H1 (cell line): ENCODE results near the gene PNMA6E. TPM values are rescaled to one million over a fixed set of nuclear protein-coding genes. Genes with fewer than 3 reads are reported as not detected.

Experiments used
- CBX8 ChIP-seq: fragments of 300-800, 300-1000 bp; sonication (generic); IDR thresholded peaks from 2 replicates; pipeline ENCODE4 v1.7.1; 2016; ENCODE audit warnings: low read depth, low read length, borderline replicate concordance
- polyA plus RNA-seq, 7 experiments: library from polyadenylated mRNA; depleted of rRNA in 3 of 7; stranded (reverse) in 5 of 7; unstranded in 2 of 7; fragments of >200 nt in 5 of 7; fragments of 200-250 nt in 2 of 7; gene quantifications; 1 replicate in 5 of 7; 2 replicates in 1 of 7; 4 replicates in 1 of 7; pipeline versions ENCODE4 v1.2.1 to v1.2.3, GENCODE V29; 2011 to 2013; ENCODE audit warnings: missing spikeins in 2 of 7, mixed read lengths in 2 of 7
- total RNA-seq: library from RNA; stranded (reverse); fragmentation: NEBNext Ultra II Directional; extraction: Animal tissue kit (Norgen Biotek cat#: 25700); gene quantifications from 2 replicates; pipeline ENCODE4 v1.2.1, GENCODE V29; 2021

Gene PNMA6E
- total and polyA plus RNA-seq, 2 of the 8 experiments (the other 6 are each of a cell fraction or from before 2014, with no cell fraction given): not detected

DNA sequence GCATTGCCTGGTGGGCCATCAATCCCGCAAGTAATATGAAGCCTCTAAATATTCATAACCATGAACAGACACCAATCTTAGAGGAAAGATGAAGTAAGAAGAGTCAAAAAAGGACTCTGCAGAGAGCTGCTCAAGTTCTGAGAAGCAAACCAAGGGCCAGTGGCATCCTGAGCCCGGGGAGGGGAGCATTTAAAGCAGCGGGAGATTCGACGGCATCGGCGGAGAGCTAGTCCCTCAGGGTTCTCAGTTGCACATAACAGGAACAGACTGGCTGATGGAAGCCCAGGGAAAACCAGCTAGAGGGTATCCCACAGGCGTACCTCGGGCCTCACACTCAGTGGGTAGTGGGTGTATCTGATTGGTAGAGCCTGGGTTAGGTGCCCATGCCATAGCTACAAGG lies 4.9 kb upstream of the PNMA6E start (continued):
- no peak for TF ChIP-seq CBX8
